ENCODE results near the gene HDAC4. TPM values are rescaled to one million over a fixed set of nuclear protein-coding genes. Genes with fewer than 3 reads are reported as not detected.

Gene HDAC4
- total and polyA plus RNA-seq, 2 experiments from 2014 or later, result 8.1 to 41.8 TPM

DNA sequence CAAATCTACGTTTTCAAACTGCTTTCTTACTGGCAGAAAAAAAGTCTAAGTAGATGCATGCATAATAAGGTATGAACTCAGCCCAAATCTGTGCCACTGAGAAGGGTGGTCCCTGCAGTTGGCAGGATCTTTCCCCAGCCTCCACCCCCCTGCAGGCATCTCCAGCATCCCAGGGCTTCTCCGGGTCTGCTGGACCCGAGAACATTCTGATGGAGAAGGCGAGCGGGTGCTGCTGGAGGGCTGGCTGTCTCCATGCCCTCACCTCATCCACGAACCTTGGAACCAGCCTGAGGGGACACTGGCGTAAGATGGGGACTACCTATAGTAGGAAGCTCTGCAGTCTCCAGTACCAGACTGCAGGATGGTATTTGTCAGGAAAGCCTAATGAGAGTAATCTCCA, 198.9 kb downstream of the HDAC4 start:
- ATAC-seq (no peak), DNase-seq (ENCODE audit: low spot score) (no peak)
- Mint-ChIP-seq H3K4me3 (no peak overlapping the region), H3K4me1 (peaks cover 48% of the 10 kb centered on the region), H3K27ac (no peak overlapping the region), H3K27me3 (ENCODE audit: insufficient read depth, low read depth, poor library complexity) (peaks cover 2% of the 10 kb centered on the region), H3K36me3 (ENCODE audit: low read depth) (peaks cover 7% of the 10 kb centered on the region; the same call in 2 of the 3 replicates), H3K9me3 (no peaks in the 10 kb centered on the region)
- Histone ChIP-seq H3K9me2 (ENCODE audit: insufficient read depth) (no peaks in the 10 kb centered on the region), H3K36me3 (ENCODE audit: insufficient read depth) (no peaks in the 10 kb centered on the region), H3K27ac (ENCODE audit: low read depth) (no peak overlapping the region), H3K4me1 (ENCODE audit: insufficient read depth) (peaks cover 22% of the 10 kb centered on the region; the same call in 1 of the 2 replicates), H3K4me3 (no peak overlapping the region), H3K79me2 (replicated peaks; ENCODE audit: insufficient read depth) (peaks cover 51% of the 10 kb centered on the region), H3K27me3 (ENCODE audit: insufficient read depth) (no peaks in the 10 kb centered on the region), H3F3A (replicated peaks; ENCODE audit: low read depth) (no peaks in the 10 kb centered on the region), H3K4me2 (no peak overlapping the region; the same call in 1 of the 2 replicates), H4K20me1 (replicated peaks; ENCODE audit: insufficient read depth) (peaks cover 9% of the 10 kb centered on the region), H2AFZ (no peak overlapping the region)
- TF ChIP-seq, protein P1, sequence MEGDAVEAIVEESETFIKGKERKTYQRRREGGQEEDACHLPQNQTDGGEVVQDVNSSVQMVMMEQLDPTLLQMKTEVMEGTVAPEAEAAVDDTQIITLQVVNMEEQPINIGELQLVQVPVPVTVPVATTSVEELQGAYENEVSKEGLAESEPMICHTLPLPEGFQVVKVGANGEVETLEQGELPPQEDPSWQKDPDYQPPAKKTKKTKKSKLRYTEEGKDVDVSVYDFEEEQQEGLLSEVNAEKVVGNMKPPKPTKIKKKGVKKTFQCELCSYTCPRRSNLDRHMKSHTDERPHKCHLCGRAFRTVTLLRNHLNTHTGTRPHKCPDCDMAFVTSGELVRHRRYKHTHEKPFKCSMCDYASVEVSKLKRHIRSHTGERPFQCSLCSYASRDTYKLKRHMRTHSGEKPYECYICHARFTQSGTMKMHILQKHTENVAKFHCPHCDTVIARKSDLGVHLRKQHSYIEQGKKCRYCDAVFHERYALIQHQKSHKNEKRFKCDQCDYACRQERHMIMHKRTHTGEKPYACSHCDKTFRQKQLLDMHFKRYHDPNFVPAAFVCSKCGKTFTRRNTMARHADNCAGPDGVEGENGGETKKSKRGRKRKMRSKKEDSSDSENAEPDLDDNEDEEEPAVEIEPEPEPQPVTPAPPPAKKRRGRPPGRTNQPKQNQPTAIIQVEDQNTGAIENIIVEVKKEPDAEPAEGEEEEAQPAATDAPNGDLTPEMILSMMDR (conservative IDR thresholded peaks at IDR 0.05; ENCODE audit: low read depth in 2 of 2), result no peak
- TF ChIP-seq, protein P2, sequence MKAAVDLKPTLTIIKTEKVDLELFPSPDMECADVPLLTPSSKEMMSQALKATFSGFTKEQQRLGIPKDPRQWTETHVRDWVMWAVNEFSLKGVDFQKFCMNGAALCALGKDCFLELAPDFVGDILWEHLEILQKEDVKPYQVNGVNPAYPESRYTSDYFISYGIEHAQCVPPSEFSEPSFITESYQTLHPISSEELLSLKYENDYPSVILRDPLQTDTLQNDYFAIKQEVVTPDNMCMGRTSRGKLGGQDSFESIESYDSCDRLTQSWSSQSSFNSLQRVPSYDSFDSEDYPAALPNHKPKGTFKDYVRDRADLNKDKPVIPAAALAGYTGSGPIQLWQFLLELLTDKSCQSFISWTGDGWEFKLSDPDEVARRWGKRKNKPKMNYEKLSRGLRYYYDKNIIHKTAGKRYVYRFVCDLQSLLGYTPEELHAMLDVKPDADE (IDR thresholded peaks at IDR 0.05), result no peak
- TF ChIP-seq JUNB (IDR thresholded peaks at IDR 0.05; ENCODE audit: unreplicated experiment) (no peak), NANOG (IDR thresholded peaks at IDR 0.05; ENCODE audit: borderline replicate concordance) (no peak), STAT1 (IDR thresholded peaks at IDR 0.05; ENCODE audit: unreplicated experiment) (no peak), ZNF114 (CRISPR knock-in tag; IDR thresholded peaks at IDR 0.05) (no peak), EZH2 (IDR thresholded peaks at IDR 0.05; ENCODE audit: low read depth, unreplicated experiment) (no peak)
- TF ChIP-seq, protein P3, sequence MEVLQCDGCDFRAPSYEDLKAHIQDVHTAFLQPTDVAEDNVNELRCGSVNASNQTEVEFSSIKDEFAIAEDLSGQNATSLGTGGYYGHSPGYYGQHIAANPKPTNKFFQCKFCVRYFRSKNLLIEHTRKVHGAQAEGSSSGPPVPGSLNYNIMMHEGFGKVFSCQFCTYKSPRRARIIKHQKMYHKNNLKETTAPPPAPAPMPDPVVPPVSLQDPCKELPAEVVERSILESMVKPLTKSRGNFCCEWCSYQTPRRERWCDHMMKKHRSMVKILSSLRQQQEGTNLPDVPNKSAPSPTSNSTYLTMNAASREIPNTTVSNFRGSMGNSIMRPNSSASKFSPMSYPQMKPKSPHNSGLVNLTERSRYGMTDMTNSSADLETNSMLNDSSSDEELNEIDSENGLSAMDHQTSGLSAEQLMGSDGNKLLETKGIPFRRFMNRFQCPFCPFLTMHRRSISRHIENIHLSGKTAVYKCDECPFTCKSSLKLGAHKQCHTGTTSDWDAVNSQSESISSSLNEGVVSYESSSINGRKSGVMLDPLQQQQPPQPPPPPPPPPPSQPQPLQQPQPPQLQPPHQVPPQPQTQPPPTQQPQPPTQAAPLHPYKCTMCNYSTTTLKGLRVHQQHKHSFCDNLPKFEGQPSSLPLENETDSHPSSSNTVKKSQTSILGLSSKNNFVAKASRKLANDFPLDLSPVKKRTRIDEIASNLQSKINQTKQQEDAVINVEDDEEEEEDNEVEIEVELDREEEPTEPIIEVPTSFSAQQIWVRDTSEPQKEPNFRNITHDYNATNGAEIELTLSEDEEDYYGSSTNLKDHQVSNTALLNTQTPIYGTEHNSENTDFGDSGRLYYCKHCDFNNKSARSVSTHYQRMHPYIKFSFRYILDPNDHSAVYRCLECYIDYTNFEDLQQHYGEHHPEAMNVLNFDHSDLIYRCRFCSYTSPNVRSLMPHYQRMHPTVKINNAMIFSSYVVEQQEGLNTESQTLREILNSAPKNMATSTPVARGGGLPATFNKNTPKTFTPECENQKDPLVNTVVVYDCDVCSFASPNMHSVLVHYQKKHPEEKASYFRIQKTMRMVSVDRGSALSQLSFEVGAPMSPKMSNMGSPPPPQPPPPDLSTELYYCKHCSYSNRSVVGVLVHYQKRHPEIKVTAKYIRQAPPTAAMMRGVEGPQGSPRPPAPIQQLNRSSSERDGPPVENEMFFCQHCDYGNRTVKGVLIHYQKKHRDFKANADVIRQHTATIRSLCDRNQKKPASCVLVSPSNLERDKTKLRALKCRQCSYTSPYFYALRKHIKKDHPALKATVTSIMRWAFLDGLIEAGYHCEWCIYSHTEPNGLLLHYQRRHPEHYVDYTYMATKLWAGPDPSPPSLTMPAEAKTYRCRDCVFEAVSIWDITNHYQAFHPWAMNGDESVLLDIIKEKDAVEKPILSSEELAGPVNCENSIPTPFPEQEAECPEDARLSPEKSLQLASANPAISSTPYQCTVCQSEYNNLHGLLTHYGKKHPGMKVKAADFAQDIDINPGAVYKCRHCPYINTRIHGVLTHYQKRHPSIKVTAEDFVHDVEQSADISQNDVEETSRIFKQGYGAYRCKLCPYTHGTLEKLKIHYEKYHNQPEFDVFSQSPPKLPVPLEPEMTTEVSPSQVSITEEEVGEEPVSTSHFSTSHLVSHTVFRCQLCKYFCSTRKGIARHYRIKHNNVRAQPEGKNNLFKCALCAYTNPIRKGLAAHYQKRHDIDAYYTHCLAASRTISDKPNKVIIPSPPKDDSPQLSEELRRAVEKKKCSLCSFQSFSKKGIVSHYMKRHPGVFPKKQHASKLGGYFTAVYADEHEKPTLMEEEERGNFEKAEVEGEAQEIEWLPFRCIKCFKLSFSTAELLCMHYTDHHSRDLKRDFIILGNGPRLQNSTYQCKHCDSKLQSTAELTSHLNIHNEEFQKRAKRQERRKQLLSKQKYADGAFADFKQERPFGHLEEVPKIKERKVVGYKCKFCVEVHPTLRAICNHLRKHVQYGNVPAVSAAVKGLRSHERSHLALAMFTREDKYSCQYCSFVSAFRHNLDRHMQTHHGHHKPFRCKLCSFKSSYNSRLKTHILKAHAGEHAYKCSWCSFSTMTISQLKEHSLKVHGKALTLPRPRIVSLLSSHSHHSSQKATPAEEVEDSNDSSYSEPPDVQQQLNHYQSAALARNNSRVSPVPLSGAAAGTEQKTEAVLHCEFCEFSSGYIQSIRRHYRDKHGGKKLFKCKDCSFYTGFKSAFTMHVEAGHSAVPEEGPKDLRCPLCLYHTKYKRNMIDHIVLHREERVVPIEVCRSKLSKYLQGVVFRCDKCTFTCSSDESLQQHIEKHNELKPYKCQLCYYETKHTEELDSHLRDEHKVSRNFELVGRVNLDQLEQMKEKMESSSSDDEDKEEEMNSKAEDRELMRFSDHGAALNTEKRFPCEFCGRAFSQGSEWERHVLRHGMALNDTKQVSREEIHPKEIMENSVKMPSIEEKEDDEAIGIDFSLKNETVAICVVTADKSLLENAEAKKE (CRISPR knock-in tag; IDR thresholded peaks at IDR 0.05), result no peak
- TF ChIP-seq, protein P4, sequence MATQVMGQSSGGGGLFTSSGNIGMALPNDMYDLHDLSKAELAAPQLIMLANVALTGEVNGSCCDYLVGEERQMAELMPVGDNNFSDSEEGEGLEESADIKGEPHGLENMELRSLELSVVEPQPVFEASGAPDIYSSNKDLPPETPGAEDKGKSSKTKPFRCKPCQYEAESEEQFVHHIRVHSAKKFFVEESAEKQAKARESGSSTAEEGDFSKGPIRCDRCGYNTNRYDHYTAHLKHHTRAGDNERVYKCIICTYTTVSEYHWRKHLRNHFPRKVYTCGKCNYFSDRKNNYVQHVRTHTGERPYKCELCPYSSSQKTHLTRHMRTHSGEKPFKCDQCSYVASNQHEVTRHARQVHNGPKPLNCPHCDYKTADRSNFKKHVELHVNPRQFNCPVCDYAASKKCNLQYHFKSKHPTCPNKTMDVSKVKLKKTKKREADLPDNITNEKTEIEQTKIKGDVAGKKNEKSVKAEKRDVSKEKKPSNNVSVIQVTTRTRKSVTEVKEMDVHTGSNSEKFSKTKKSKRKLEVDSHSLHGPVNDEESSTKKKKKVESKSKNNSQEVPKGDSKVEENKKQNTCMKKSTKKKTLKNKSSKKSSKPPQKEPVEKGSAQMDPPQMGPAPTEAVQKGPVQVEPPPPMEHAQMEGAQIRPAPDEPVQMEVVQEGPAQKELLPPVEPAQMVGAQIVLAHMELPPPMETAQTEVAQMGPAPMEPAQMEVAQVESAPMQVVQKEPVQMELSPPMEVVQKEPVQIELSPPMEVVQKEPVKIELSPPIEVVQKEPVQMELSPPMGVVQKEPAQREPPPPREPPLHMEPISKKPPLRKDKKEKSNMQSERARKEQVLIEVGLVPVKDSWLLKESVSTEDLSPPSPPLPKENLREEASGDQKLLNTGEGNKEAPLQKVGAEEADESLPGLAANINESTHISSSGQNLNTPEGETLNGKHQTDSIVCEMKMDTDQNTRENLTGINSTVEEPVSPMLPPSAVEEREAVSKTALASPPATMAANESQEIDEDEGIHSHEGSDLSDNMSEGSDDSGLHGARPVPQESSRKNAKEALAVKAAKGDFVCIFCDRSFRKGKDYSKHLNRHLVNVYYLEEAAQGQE (IDR thresholded peaks at IDR 0.05; ENCODE audit: unreplicated experiment), result no peak

Data from GM23338 (cell line).